H9 (cell line): ENCODE data around the gene LHPP. TPM values are rescaled to one million over a fixed set of nuclear protein-coding genes. Genes with fewer than 3 reads are reported as not detected.

Source experiments
- DNase-seq: peaks from one replicate; pipeline ENCODE4 v3.0.0-alpha.2; 2017
- H2AFZ ChIP-seq: one replicate; pipeline ENCODE4 v1.6.1; 2013; ENCODE audit warnings: mild to moderate bottlenecking, low read length, control low read depth, moderate library complexity
- H2AK5ac ChIP-seq: 2 replicates; pipeline ENCODE4 v1.6.1; 2013; ENCODE audit warnings: low read length, control low read depth, mixed read lengths; ENCODE audit not compliant: insufficient read length
- H2BK120ac ChIP-seq: one replicate; pipeline ENCODE4 v1.6.1; 2013; ENCODE audit warnings: low read depth, mild to moderate bottlenecking, low read length, control low read depth, inconsistent platforms; ENCODE audit not compliant: poor library complexity, severe bottlenecking
- H2BK12ac ChIP-seq: 2 replicates; pipeline ENCODE4 v1.6.1; 2013; ENCODE audit warnings: low read length, control low read depth, mixed read lengths, low read depth; ENCODE audit not compliant: insufficient read length
- H2BK15ac ChIP-seq: 2 replicates; pipeline ENCODE4 v1.6.1; 2013; ENCODE audit warnings: low read depth, low read length, control low read depth
- H2BK20ac ChIP-seq: one replicate; pipeline ENCODE4 v1.6.1; 2013; ENCODE audit warnings: low read depth, mild to moderate bottlenecking, low read length, control low read depth, inconsistent platforms; ENCODE audit not compliant: poor library complexity, severe bottlenecking
- H2BK5ac ChIP-seq: 2 replicates; pipeline ENCODE4 v1.6.1; 2013; ENCODE audit warnings: low read length, control low read depth, mixed read lengths; ENCODE audit not compliant: insufficient read length
- H3K14ac ChIP-seq: 2 replicates; pipeline ENCODE4 v1.6.1; 2013; ENCODE audit warnings: low read length, control low read depth; ENCODE audit not compliant: insufficient read depth
- H3K18ac ChIP-seq: 2 replicates; pipeline ENCODE4 v1.6.1; 2013; ENCODE audit warnings: low read depth, mild to moderate bottlenecking, mixed read lengths, low read length, control low read depth; ENCODE audit not compliant: insufficient read length
- H3K23ac ChIP-seq: 2 replicates; pipeline ENCODE4 v1.6.1; 2013; ENCODE audit warnings: low read length, control low read depth, mixed read lengths, low read depth; ENCODE audit not compliant: insufficient read length
- H3K23me2 ChIP-seq: 2 replicates; pipeline ENCODE4 v1.6.1; 2013; ENCODE audit warnings: low read depth, mild to moderate bottlenecking, mixed read lengths, low read length, control low read depth; ENCODE audit not compliant: insufficient read length, poor library complexity, severe bottlenecking
- H3K27ac ChIP-seq: 2 replicates; pipeline ENCODE4 v1.5.1; 2013; ENCODE audit warnings: low read length, control low read depth, mixed read lengths, low read depth; ENCODE audit not compliant: insufficient read length
- H3K27me3 ChIP-seq: 2 replicates; pipeline ENCODE4 v1.6.1; 2013; ENCODE audit warnings: low read length, control low read depth, inconsistent platforms; ENCODE audit not compliant: insufficient read depth
- H3K4ac ChIP-seq: 2 replicates; pipeline ENCODE4 v1.6.1; 2013; ENCODE audit warnings: low read depth, mild to moderate bottlenecking, control low read depth, inconsistent platforms, low read length, moderate library complexity
- H3K4me1 ChIP-seq: 2 replicates; pipeline ENCODE4 v1.6.1; 2013; ENCODE audit warnings: low read length, control low read depth, inconsistent platforms; ENCODE audit not compliant: insufficient read depth
- H3K4me2 ChIP-seq: 2 replicates; pipeline ENCODE4 v1.6.1; 2013; ENCODE audit warnings: low read length, control low read depth, mixed read lengths; ENCODE audit not compliant: insufficient read length, insufficient read depth
- H3K56ac ChIP-seq: 2 replicates; pipeline ENCODE4 v1.6.1; 2013; ENCODE audit warnings: low read depth, mild to moderate bottlenecking, mixed read lengths, low read length, control low read depth; ENCODE audit not compliant: insufficient read length
- H3K79me1 ChIP-seq: 2 replicates; pipeline ENCODE4 v1.6.1; 2013; ENCODE audit warnings: low read depth, mild to moderate bottlenecking, moderate library complexity, low read length, control low read depth, inconsistent platforms; ENCODE audit not compliant: insufficient read depth, poor library complexity, severe bottlenecking
- H3K79me2 ChIP-seq: 2 replicates; pipeline ENCODE4 v1.6.1; 2013; ENCODE audit warnings: low read length, control low read depth, inconsistent platforms; ENCODE audit not compliant: insufficient read depth
- H3K9ac ChIP-seq: 2 replicates; pipeline ENCODE4 v1.6.1; 2013; ENCODE audit warnings: low read length, control low read depth, mixed read lengths; ENCODE audit not compliant: insufficient read length; ENCODE audit errors: extremely low read depth
- H3K9me3 ChIP-seq: one replicate; pipeline ENCODE4 v1.6.1; 2013; ENCODE audit warnings: low read depth, low read length, inconsistent platforms; ENCODE audit not compliant: control insufficient read depth
- H3T11ph ChIP-seq: one replicate; pipeline ENCODE4 v1.6.1; 2013; ENCODE audit warnings: mild to moderate bottlenecking, low read length, control low read depth, inconsistent platforms
- H4K20me1 ChIP-seq: one replicate; pipeline ENCODE4 v1.6.1; 2013; ENCODE audit not compliant: control insufficient read depth, insufficient read length, insufficient read depth
- H4K5ac ChIP-seq: 2 replicates; pipeline ENCODE4 v1.6.1; 2013; ENCODE audit warnings: low read depth, mild to moderate bottlenecking, mixed read lengths, low read length, control low read depth; ENCODE audit not compliant: insufficient read length
- H4K8ac ChIP-seq: replicated peaks from 2 replicates; pipeline ENCODE4 v1.6.1; 2013; ENCODE audit warnings: low read length, control low read depth, mixed read lengths, low read depth; ENCODE audit not compliant: insufficient read length
- H4K91ac ChIP-seq: 2 replicates; pipeline ENCODE4 v1.6.1; 2013; ENCODE audit warnings: low read depth, mild to moderate bottlenecking, moderate library complexity, mixed read lengths, low read length, control low read depth; ENCODE audit not compliant: insufficient read length
- H3K27ac Mint-ChIP-seq, 3 experiments: 2 replicates in 2 of 3; 3 replicates in 1 of 3; pipeline ENCODE4 v1.8.0; 2020 to 2021; ENCODE audit warnings: mixed read lengths in 3 of 3, mild to moderate bottlenecking in 1 of 3, moderate library complexity in 1 of 3
- H3K27me3 Mint-ChIP-seq: 2 replicates; pipeline ENCODE4 v1.8.0; 2021; ENCODE audit warnings: low read depth, mild to moderate bottlenecking, moderate library complexity, mixed read lengths
- H3K36me3 Mint-ChIP-seq, 3 experiments: 2 replicates in 2 of 3; 3 replicates in 1 of 3; pipeline ENCODE4 v1.8.0; 2020 to 2021; ENCODE audit warnings: low read depth in 3 of 3, mixed read lengths in 3 of 3; ENCODE audit not compliant: insufficient read depth in 1 of 3
- H3K4me1 Mint-ChIP-seq, 2 experiments: 2 replicates each; pipeline ENCODE4 v1.8.0; 2020; ENCODE audit warnings: mixed read lengths in 2 of 2
- H3K4me3 Mint-ChIP-seq, 2 experiments: 2 replicates in 1 of 2; 3 replicates in 1 of 2; pipeline ENCODE4 v1.8.0; 2020 to 2021; ENCODE audit warnings: mild to moderate bottlenecking in 2 of 2, mixed read lengths in 2 of 2, moderate library complexity in 1 of 2
- H3K9me3 Mint-ChIP-seq, 2 experiments: 2 replicates in 1 of 2; 3 replicates in 1 of 2; pipeline ENCODE4 v1.8.0; 2020; ENCODE audit warnings: mild to moderate bottlenecking in 2 of 2, mixed read lengths in 2 of 2, moderate library complexity in 1 of 2
- WGBS: extraction: QIAGEN DNeasy Blood & Tissue Kit; methylation state at CpG from one replicate; pipeline ENCODE4 v1.1.7; 2013; ENCODE audit warnings: missing lambda C conversion rate, low lambda C conversion rate, mixed read lengths; ENCODE audit not compliant: insufficient read length; ENCODE audit errors: extremely low coverage; 5-methylcytosine and 5-hydroxymethylcytosine counted together
- total RNA-seq: library from RNA; stranded (reverse); gene quantifications from 2 replicates; pipeline ENCODE4 v1.2.1, GENCODE V29; 2021
- TF ChIP-seq, protein P1 (sequence below): fragments of 200-600 bp; sonication (generic); conservative IDR thresholded peaks from 3 replicates; pipeline ENCODE4 v1.8.0; 2021; ENCODE audit warnings: antibody characterized with exemption, mild to moderate bottlenecking

The LHPP gene
- total RNA-seq, 1 experiment from 2014 or later, result 29.6 TPM

DNA sequence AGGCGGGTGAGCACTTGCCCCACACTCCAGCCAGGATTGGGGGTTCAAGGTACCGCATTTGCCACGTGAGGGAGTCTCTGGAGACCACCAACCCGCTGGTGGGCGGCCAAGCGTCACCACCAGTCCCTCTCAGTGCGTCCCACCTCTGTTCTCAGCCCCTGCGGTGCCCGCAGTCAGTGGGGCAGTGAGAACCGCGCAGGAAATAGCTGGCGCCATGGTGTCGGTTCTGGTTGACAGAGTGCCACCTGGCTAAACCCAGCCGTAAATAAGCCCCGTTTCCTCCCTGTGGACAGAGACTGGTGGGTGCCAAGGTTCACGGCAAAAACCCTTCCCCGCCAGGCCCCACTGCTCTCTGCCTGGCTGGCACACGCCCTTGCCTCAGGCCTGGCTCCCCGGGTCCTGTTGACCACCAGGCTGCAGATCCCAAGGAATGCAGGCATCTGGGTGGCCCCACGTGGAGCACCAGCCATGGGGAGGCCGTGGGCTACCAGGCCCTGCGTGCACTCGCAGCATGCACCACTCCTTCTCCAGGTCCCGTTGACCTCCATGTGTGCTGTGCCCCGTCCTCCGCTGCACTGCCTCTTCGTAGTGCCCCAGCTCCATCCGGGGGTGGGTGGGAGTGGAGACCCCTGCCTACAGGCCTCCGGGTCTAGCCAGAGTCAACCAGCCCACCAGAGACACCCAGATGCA lies 140.0 kb downstream of the LHPP start:
- H3K79me2 ChIP-seq, result no peaks in the 10 kb centered on the region
- no peak overlapping the region for H2AK5ac ChIP-seq
- H2BK5ac ChIP-seq, result no peak overlapping the region
- H3K23me2 ChIP-seq, result no peaks in the 10 kb centered on the region
- peaks cover 0 to 4% of the 10 kb centered on the region in 2 experiments; a peak in 1 of 4 replicates for H3K4me1 Mint-ChIP-seq
- TF ChIP-seq, protein P1, sequence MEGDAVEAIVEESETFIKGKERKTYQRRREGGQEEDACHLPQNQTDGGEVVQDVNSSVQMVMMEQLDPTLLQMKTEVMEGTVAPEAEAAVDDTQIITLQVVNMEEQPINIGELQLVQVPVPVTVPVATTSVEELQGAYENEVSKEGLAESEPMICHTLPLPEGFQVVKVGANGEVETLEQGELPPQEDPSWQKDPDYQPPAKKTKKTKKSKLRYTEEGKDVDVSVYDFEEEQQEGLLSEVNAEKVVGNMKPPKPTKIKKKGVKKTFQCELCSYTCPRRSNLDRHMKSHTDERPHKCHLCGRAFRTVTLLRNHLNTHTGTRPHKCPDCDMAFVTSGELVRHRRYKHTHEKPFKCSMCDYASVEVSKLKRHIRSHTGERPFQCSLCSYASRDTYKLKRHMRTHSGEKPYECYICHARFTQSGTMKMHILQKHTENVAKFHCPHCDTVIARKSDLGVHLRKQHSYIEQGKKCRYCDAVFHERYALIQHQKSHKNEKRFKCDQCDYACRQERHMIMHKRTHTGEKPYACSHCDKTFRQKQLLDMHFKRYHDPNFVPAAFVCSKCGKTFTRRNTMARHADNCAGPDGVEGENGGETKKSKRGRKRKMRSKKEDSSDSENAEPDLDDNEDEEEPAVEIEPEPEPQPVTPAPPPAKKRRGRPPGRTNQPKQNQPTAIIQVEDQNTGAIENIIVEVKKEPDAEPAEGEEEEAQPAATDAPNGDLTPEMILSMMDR, result no peak
- H3K79me1 ChIP-seq, result no peaks in the 10 kb centered on the region
- H3K23ac ChIP-seq, result no peak overlapping the region
- H2BK20ac ChIP-seq, result no peak overlapping the region
- no CpG with 5 or more reads among the region's 29 CpGs for WGBS
- H3K27ac Mint-ChIP-seq, result no peak overlapping the region; a peak in 1 of 7 replicates
- no peak overlapping the region for H2BK15ac ChIP-seq
- no peak overlapping the region for H3K4ac ChIP-seq
- no peaks in the 10 kb centered on the region for H3K27me3 ChIP-seq
- no peaks in the 10 kb centered on the region for H3K36me3 Mint-ChIP-seq
- no peak overlapping the region for H4K91ac ChIP-seq
- no peak overlapping the region; the same call in 1 of the 2 replicates for H3K14ac ChIP-seq
- no peak overlapping the region for H3T11ph ChIP-seq
- no peaks in the 10 kb centered on the region for H4K20me1 ChIP-seq
- DNase-seq, result no peak
- H3K4me3 Mint-ChIP-seq, result no peak overlapping the region; a peak in 1 of 5 replicates
- no peak overlapping the region for H3K56ac ChIP-seq
- no peak overlapping the region for H4K5ac ChIP-seq
- H2BK12ac ChIP-seq, result no peak overlapping the region
- no peak overlapping the region for H3K4me2 ChIP-seq
- H3K27ac ChIP-seq, result no peak overlapping the region
- no peaks in the 10 kb centered on the region for H3K4me1 ChIP-seq
- H3K9me3 ChIP-seq, result no peaks in the 10 kb centered on the region
- H3K9ac ChIP-seq, result no peak overlapping the region
- no peak overlapping the region for H4K8ac ChIP-seq
- no peaks in the 10 kb centered on the region for H3K9me3 Mint-ChIP-seq
- H2BK120ac ChIP-seq, result no peak overlapping the region
- H2AFZ ChIP-seq, result no peak overlapping the region
- H3K18ac ChIP-seq, result no peak overlapping the region
- H3K27me3 Mint-ChIP-seq, result peaks cover 1% of the 10 kb centered on the region; the same call in 1 of the 2 replicates
